ENCODE measurements around the gene CYP51A1. TPM values are rescaled to one million over a fixed set of nuclear protein-coding genes. Genes with fewer than 3 reads are reported as not detected.

Gene CYP51A1
- total and polyA plus RNA-seq, 2 of the 13 experiments (the other 11 are each of a cell fraction or from before 2014, with no cell fraction given), result 15.4 to 260 TPM

DNA sequence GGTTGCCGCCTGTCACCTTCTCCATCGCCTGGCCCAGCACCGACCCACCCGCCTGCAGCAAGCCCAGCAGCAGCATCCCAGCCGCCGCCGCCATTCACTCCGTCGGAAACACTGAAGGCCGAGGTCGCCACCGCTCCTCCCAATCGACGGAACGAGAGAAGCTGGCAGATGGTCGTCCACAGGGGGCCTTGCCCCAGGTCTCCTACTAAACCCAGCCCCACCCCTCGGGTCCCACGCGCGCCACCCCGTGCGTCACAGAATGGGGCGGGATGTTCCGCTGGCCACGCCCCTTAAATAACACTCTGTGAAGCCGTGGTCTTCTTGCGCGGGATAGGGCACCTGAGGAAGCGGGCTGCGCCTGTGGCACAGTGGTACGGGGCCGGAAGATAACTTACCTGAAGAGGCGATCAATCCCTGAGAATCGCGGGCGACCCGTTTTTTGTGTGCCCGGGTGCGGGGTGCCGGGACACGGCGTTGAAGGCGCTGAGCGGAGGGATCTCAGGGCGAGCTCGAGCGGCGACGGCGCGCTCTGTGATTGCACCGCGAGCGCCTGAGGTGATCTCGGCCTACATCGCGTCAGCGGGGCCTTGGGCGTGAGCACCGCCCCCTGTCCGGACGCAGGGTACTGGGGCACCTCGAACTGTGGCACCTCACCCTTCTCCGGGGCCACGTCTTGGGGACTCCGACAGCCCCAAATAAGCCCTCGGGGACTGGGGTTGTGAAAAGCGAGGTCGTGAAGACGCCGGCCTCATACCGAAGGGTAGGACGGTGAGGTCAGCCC lies at the start of gene CYP51A1 (continued):
- TF ChIP-seq, protein P1, sequence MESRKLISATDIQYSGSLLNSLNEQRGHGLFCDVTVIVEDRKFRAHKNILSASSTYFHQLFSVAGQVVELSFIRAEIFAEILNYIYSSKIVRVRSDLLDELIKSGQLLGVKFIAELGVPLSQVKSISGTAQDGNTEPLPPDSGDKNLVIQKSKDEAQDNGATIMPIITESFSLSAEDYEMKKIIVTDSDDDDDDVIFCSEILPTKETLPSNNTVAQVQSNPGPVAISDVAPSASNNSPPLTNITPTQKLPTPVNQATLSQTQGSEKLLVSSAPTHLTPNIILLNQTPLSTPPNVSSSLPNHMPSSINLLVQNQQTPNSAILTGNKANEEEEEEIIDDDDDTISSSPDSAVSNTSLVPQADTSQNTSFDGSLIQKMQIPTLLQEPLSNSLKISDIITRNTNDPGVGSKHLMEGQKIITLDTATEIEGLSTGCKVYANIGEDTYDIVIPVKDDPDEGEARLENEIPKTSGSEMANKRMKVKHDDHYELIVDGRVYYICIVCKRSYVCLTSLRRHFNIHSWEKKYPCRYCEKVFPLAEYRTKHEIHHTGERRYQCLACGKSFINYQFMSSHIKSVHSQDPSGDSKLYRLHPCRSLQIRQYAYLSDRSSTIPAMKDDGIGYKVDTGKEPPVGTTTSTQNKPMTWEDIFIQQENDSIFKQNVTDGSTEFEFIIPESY (CRISPR knock-in tag; IDR thresholded peaks at IDR 0.05), result no peak; the same call in 1 of the 2 replicates
- TF ChIP-seq YEATS2 (CRISPR knock-in tag; IDR thresholded peaks at IDR 0.05; ENCODE audit: borderline replicate concordance) (peak; percentile 95), NFE2L2 (IDR thresholded peaks at IDR 0.05; ENCODE audit: low read length) (no peak), SALL1 (CRISPR knock-in tag; IDR thresholded peaks at IDR 0.05) (peak; percentile 93), ZNF891 (CRISPR knock-in tag; IDR thresholded peaks at IDR 0.05) (peak; percentile 96), SKI (IDR thresholded peaks at IDR 0.05; ENCODE audit: partially characterized antibody) (no peak), ATF7-NPFF (CRISPR knock-in tag; IDR thresholded peaks at IDR 0.05; ENCODE audit: low read depth) (peak; percentile 60), FIP1L1 (IDR thresholded peaks at IDR 0.05; ENCODE audit: borderline replicate concordance, insufficient read depth, low read depth, low read length) (no peak), CCAR2 (optimal IDR thresholded peaks at IDR 0.05; ENCODE audit: low read depth, low read length) (no peak), REPIN1 (CRISPR knock-in tag; IDR thresholded peaks at IDR 0.05; ENCODE audit: borderline replicate concordance, low read depth) (peak; percentile 94), ZKSCAN1 (IDR thresholded peaks at IDR 0.05; ENCODE audit: low read length) (no peak), ZNF501 (CRISPR knock-in tag; IDR thresholded peaks at IDR 0.05) (peak; percentile 98), RBM39 (IDR thresholded peaks at IDR 0.05; ENCODE audit: low read depth, low read length, poor library complexity, severe bottlenecking) (peak; percentile 92), GABPB1 (CRISPR knock-in tag; IDR thresholded peaks at IDR 0.05) (peak; percentile 81)
- TF ChIP-seq, protein P2, sequence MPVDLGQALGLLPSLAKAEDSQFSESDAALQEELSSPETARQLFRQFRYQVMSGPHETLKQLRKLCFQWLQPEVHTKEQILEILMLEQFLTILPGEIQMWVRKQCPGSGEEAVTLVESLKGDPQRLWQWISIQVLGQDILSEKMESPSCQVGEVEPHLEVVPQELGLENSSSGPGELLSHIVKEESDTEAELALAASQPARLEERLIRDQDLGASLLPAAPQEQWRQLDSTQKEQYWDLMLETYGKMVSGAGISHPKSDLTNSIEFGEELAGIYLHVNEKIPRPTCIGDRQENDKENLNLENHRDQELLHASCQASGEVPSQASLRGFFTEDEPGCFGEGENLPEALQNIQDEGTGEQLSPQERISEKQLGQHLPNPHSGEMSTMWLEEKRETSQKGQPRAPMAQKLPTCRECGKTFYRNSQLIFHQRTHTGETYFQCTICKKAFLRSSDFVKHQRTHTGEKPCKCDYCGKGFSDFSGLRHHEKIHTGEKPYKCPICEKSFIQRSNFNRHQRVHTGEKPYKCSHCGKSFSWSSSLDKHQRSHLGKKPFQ (CRISPR knock-in tag; IDR thresholded peaks at IDR 0.05; ENCODE audit: insufficient replicate concordance), result peak; percentile 97
- TF ChIP-seq, protein P3, sequence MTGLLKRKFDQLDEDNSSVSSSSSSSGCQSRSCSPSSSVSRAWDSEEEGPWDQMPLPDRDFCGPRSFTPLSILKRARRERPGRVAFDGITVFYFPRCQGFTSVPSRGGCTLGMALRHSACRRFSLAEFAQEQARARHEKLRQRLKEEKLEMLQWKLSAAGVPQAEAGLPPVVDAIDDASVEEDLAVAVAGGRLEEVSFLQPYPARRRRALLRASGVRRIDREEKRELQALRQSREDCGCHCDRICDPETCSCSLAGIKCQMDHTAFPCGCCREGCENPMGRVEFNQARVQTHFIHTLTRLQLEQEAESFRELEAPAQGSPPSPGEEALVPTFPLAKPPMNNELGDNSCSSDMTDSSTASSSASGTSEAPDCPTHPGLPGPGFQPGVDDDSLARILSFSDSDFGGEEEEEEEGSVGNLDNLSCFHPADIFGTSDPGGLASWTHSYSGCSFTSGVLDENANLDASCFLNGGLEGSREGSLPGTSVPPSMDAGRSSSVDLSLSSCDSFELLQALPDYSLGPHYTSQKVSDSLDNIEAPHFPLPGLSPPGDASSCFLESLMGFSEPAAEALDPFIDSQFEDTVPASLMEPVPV (CRISPR knock-in tag; IDR thresholded peaks at IDR 0.05), result peak; percentile 83; the same call in 1 of the 2 replicates
- TF ChIP-seq, protein P4, sequence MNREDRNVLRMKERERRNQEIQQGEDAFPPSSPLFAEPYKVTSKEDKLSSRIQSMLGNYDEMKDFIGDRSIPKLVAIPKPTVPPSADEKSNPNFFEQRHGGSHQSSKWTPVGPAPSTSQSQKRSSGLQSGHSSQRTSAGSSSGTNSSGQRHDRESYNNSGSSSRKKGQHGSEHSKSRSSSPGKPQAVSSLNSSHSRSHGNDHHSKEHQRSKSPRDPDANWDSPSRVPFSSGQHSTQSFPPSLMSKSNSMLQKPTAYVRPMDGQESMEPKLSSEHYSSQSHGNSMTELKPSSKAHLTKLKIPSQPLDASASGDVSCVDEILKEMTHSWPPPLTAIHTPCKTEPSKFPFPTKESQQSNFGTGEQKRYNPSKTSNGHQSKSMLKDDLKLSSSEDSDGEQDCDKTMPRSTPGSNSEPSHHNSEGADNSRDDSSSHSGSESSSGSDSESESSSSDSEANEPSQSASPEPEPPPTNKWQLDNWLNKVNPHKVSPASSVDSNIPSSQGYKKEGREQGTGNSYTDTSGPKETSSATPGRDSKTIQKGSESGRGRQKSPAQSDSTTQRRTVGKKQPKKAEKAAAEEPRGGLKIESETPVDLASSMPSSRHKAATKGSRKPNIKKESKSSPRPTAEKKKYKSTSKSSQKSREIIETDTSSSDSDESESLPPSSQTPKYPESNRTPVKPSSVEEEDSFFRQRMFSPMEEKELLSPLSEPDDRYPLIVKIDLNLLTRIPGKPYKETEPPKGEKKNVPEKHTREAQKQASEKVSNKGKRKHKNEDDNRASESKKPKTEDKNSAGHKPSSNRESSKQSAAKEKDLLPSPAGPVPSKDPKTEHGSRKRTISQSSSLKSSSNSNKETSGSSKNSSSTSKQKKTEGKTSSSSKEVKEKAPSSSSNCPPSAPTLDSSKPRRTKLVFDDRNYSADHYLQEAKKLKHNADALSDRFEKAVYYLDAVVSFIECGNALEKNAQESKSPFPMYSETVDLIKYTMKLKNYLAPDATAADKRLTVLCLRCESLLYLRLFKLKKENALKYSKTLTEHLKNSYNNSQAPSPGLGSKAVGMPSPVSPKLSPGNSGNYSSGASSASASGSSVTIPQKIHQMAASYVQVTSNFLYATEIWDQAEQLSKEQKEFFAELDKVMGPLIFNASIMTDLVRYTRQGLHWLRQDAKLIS (CRISPR knock-in tag; IDR thresholded peaks at IDR 0.05), result no peak

Measured in HepG2 (cell line).